GM21529 (cell line): ENCODE measurements around the gene THADA.
"Not testable (repeated sequence)": the region's sequence is repeated elsewhere in the genome, so short reads cannot be mapped to it uniquely, and the experiment has no call there.

Experiments
- ATAC-seq: cut with Tn5 transposase; IDR thresholded peaks from one replicate; pipeline ENCODE4 v1.9.1; 2021; ENCODE audit not compliant: unreplicated experiment

Gene THADA

DNA sequence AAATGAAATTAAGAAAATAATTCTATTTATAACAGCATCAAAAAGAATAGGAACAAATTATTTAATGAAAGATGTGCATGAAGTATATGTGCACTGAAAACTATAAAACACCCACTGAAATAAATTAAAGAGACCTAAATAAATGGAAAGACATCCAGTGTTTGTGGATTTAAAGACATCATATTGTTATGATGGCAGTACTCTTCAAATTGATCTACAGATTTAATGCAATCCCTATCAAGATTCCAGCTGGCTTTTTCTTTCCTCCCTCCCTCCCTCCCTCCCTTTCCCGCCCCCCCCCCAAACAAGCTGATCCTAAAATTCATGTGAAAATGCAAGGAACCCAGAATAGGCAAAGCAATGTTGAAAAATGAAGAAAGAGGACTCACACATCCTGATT is 285.9 kb downstream of the THADA start:
- no peak for ATAC-seq

DNA sequence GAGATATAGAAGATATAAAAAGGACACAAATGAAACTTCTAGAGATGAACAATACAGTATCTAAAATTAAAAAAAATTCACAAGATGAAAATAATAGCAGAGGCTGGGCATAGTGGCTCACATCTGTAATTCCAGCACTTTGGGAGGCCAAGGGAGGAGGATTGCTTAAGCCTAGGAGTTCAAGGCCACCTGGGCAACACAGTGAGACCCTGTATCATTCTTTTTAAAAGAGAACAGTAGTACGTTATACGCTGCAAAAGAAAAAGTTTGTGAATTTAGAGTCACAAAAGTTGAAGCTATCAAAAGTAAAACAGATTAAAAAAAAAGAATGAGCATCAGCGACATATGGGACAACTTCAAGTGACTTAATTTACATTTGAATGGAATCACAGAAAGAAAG is 287.9 kb downstream of the THADA start:
- ATAC-seq: no peak

DNA sequence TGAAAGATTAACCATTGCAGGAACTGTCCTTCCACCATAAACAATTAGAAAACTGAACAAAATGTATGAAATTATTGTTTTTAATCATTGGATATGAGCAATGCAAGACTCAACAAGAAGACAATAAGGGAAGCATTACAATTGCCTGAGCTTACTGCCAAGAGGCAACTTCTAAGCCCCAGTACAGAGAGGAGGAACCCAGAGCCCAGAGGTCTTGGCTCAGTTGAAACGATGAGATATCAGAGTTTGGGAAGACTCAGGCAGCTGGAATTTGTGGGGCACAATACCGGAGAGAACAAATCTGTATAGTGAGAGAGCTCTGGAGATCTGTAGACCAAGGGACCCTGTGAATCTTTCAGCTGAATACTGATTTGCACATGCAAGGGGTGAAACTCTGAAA is 288.8 kb downstream of the THADA start:
- ATAC-seq: no peak

DNA sequence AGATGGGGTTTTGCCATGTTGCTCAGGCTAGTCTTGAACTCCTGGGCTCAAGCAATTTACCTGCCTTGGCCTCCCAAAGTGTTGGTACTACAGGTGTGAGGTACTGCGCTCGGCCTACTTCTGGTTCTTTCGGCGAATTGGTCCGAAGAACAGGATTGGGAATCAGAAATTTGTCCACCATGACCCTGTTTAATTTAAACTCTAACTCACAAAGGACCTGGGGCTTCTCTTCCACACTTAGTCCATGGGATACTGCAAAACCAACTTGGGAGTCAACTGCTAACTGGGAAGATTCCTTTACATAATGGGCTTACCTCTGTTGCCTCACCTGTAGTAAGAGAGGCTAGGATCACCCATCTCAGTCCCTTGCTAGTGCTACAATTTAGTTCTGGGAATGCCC is 289.6 kb downstream of the THADA start:
- no peak for ATAC-seq

DNA sequence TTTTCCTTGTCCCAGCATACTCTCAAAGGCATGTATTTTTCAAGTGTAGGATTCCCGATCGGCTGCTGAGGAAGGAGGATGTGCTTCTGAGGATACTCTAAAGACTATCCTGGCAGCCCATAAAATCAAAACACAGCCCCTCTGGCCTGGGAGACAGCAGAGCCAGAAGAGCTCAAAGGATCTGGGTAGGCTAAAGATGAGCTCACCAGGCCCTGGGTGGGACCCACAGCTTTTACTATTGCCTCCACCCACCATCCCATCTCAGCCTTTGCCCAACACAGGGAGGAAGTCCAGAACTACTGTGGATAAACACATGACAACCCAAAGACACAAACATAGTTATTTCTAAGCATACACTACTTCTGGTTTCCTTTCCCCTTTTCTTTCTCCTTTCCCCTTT is 290.3 kb downstream of the THADA start:
- no peak for ATAC-seq

DNA sequence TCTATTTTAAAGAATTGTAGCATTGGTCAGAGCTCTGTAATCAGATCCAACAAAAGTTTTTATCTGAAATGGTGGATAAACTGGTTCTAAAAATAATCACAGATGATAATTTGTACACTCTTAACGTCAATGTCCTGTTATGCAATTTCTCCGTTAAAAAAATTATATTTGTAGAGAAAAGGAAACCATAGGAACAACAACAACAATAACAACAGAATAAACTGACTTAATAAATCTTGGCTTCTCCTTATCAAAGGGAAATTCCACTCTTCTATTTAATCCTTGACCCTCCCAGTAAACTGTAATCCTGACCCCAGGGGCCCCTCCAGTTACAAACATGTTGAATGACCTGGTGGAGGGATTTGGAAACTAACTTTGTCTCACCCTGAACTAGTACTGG is 290.8 kb downstream of the THADA start:
- ATAC-seq: no peak

DNA sequence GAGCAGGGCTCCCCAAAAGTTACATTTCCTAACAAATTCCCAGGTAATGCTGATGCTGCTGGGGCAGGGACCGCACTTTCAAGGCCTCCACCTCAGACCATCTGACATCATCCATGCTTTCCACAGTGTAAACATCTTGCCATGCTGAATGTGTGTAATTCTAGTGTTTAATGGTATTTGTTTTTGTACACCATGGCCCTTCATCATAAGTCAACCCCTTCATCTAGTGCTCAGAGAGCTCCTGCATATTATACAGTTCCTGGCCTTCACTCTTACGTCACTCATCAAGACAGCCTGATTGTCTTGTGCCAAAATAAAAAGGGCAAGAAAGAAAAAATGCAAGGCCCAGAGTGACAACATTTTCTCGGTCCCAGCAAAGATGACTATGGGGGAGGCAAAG is 291.9 kb downstream of the THADA start:
- ATAC-seq: no peak

DNA sequence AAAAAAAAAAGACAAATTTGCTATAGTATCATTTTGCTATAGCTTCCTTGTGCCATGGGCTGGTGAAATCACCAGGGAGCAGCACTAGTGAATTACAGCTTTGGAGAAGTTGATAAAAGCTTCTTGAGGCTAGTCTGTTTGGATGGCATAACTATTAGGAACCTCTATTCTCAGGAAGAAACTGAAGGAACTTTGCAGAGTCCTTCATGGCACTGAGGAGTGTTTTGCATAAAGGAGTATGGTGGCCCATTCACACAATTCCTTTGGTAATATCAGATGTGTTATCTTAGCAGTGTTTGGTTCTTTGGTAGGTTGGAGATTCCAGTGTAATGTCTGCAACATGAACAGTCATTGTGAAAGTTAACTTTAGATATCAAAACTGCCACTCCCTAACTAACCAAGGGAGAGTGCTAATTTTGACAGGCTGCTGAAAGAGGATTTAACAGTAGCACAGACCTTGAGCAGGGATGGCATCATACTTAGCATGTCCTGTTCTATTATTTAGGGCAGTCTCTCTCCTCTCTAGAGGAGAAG is 292.8 kb downstream of the THADA start:
- ATAC-seq: no peak

DNA sequence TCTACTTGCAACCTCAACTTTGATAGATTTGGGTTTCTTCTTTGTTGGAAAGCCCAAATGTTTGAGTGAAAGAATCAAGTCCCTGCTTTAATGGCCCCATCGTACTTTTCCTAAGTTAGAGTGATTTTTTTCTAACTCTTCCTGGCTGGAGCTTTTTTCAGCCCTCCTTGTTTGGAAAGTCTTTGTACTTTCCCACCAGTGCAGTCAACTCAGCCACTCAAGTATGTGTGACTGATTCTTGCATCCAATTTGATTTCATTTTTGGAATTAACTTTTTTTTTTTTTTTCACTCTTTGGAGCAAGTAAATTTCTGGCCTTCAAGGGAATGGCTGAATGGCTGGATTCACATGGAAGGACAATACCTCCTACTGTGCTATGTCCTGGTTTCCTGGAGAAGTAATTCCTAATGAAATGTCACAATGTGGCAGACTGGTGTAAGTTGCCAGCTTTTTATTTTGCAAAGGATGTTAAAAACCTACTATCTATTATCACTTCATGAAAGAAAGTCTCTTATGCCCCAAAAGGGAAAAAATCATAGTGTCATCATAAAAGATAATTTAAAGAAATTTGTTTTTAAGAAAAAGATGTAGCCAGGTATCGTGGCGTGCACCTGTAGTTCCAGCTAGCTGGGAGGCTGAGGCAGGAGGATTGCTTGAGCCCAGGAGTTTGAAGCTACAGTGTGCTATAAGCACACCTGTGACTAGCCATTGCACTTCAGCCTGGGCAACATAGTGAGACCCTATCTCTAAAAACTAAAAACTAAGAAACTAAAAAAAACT is 293.5 kb downstream of the THADA start:
- no peak for ATAC-seq

DNA sequence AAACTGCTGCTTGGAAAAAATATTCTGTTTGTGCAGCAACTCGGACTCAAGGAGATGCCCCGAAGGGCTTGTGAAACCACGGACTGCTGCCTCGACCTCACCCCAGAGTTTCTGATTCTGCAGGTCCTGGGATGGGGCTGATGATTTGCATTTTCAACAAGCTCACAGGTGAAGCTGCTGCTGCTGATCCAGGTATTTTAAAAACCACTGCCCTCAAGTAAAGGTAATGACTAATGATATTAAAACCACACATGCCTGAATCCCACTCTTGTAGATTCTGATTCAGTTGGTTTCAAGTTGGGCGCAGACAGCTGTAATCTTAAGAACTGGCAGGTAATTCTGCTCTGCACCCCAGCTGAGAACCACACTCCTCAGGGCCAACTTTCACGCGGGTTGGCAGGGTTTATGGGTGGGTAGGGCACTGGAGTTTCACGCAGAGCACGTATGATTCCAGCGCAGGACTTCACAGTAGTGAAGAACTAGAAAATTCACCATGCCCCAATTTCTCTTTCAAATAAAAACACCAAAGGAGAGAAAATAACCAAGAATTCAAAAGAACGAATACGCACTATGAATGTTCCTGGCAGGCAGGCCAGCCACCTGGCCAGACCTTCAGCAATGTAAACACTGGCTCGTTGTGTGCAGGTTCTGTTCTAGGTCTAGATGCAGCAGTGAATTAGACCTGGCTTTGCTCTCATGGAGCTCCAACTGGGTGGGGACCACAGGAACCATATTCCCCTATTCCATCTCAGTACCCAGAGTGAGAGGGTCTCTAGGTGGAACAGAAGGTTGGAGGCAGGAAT is 294.9 kb downstream of the THADA start:
- no peak for ATAC-seq

DNA sequence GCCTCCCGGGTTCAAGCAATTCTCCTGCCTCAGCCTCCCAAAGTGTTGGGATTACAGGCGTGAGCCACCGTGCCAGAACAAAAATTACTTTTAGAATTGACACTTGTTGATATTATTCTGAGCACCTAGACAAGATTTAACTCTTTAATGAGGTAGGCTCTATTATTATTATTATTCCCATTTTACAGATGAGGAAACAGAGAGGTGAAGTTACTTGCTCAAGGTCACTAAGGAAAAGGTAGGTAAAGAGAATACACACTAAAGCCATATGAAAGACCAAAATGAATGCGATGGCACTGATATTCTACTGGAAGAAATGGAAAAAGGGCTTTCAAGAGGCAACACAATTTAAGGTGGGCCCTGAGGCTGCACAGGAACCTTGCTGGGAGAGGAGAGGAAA is 295.6 kb downstream of the THADA start:
- ATAC-seq: no peak

DNA sequence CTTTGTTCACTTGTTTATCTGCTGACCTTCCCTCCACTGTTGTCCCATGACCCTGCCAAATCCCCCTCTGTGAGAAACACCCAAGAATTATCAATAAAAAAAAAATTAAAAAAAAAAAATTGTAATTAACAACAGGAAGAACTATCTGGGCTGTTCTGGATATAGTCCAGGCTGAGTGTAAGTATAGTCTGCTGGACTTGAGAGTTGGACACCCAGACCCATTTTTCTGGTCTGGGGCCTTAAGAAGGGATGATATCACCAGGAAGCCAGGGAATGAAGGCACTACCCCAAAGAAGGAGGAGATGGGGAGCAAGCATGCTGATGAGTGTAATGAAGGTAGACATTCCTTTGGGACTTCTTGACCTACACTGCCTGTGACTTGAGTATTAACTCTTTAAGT is 297.3 kb downstream of the THADA start:
- ATAC-seq: no peak

DNA sequence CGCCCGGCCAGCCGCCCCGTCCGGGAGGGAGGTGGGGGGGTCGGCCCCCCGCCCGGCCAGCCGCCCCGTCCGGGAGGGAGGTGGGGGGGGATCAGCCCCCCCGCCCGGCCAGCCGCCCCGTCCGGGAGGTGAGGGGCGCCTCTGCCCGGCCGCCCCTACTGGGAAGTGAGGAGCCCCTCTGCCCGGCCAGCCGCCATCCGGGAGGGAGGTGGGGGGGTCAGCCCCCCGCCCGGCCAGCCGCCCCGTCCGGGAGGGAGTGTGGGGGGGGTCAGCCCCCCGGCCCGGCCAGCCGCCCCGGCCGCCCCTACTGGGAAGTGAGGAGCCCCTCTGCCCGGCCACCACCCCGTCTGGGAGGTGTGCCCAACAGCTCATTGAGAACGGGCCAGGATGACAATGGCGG is 298.1 kb downstream of the THADA start:
- ATAC-seq: not testable (repeated sequence)

DNA sequence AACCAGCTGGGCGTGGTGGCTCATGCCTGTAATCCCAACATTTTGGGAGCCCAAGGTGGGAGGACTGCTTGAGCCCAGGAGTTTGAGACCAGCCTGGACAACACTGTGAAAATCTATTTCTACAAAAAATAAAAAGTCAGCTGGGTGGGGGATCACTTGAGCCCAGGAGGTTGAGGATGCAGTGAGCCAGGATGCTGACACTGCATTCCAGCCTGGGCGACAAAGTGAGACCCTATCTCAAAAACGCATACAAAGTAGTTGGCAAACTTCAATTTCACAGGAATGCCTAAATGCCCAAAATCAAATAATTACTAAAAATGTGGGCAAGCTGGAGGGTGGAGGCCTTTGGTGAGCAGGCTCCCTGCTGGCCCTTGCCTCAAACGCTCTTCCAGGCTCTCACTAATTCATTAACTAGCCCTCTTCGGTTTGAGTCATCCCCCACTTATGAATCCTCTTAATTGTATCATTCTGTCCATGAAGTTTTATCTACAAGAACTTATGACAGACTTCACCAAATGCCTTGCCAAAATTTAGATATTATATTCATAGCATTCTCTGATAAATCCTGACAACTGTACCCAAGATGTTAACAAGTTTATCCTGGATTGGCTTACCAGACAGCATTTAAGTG is 300.8 kb downstream of the THADA start:
- ATAC-seq: no peak

DNA sequence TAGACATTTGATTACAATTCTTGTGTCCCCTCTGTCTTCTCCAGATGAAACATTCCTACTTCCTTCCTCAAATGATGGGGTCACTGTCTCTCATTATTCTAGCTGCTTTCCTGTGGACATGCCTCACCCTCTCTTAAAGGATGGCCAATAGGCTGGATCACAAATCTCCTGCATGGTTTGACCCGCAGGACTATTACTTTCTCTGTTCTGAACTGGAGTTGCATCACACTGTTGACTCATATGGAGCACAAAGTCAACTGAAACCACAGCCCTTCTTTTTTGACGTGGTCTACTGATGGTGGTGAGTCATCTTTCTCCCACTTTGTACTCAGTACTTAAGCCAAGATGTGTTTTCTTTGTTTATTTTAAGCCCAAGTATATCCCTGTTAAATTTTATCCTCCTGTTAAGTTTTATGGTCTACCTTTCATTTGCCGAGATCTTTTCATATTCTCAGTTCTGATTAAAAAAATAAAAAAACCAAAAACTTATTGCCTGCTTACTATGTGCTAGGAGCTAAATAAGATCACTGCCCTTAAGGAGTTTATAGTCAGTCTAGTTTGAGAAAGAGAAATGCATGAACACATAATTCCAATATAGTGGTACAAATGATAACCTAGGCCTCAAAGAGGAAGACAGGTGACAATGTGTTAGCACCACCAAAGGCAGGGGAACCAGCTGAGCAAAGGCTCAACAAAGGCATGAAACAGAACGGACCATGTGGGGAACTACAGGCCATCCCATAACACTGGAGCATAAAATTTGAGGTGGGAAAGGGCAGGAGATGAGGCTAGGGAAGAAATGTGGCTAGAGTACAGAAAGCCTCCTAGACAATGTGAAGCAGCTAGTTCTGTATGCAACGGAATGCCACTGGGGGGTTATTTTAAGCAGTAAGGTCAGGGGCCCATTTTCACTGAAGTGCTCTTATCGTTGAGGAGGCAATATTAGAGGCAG is 301.8 kb downstream of the THADA start:
- ATAC-seq: peak; percentile 99

DNA sequence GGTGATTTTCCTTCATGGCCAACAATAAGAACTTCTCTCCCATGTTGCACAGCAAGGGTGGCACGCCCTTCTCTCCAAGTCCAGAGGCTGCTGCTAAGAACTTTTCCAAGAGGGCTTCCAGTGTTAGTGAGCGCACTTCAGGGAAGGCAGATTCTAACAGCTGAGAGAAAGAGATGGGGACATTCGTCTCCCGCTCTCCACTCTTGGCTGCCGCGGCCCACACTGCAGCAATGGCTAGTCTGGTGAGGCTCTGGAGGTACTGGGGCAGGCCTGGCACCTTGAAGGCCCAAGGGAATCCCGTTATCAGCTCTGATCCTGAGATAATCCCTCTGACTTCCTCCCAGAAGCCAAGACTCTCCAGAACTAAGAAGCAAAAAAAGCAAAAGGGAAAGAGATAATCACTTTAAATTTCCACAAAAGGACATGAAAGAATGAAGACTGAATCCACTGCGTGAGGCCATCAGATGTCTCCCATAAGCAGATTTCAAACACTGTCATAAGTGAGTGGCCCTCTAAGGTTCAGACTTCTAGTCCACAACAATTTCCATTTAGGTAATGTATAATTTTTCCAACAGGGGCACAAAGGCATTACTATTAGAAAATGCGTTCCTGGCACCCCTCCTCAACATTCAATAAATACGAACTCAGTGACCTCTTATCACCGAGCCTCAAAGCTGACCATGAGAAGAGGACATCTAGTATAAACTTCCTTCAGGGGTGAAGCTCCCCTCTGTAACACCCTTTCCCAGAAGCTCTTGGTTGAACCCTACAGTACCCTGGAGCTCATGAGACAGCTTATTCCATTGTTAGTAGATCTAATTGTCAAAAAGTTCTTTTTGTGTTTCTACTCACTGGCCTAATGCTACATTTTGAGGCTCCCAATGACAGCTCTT is 302.7 kb downstream of the THADA start:
- ATAC-seq: no peak

DNA sequence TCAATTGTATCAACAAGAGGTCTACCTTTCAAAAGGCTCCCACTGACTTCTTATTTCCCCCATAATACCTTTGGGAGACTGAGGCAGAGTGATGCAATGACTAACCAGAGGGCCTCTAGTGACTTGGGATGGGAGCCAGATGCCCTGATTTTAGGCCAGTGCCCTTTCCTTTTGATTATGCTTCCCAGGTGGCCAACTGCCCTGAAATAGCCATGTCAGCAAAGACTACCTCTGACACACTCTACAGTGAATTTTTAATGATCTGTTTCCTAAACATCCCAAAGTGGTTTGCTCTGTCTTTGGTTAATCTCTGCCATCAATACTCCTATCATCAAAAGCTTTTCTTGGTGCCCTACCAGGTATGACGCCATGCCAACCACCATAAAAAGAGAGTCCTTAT is 303.5 kb downstream of the THADA start:
- no peak for ATAC-seq

DNA sequence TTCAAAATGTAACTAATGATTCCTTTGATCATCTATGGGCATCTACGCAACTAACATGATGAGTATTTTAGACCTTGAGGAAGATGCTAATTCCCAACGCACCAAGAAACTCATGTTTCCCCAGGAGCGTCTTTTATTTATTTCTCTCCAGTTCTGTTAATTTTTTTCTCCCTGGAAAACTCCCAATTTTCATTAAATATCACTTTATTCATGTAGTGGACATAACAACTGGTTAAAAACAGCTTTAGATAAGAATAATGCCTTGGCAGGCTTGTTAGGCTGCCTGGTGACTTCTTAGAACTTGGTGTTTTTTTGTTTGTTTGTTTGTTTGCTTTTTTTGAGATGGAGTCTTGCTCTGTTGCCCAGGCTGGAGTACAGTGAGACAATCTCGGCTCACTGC is 306.5 kb downstream of the THADA start:
- no peak for ATAC-seq

DNA sequence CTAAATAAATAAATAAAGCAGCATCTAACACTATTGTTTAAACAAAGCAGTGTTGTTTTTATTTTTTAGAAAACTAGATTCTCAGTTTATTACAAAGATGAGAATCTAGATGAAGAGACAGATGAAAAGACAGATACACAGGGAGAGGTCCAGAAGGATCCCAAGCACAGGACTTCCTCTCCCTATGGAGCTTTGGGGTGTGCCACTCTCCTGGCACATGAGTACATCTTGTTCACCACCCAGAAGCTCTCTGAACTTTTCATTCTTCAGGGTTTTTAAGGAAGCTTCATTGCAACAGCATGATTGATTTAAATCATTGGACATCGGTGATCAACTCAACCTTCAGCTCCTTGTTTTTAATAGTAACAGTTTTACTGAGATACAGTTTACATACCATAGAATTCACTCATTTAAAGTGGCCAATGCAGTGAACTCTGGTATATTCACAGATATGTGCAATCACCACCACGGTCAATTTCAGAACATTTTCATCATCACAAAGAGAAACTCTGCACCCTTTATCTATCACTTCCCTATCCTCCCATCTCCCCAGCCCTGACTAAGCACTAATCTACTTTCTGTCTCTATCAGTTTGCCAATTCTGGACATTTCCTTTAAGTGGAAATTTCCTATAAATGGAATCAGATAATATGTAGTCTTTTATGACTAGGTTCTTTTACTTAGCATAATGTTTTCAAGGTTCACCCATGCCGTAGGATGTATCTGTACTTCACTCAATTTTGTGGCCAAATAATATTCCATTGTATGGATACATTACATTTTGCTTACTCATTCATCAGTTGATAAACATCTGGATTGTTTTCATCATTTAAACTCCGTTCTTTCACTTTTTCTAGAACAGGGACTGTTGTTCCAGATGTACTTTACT is 307.2 kb downstream of the THADA start:
- no peak for ATAC-seq
